Right lobe of liver (tissue), 4 donors: Measurements from ENCODE around the gene SDK1.

Experiments used
- POLR2A ChIP-seq: fragments of 450-650 bp; IDR thresholded peaks from one replicate; pipeline ENCODE4 v1.6.1; 2017; ENCODE audit warnings: antibody characterized with exemption, mild to moderate bottlenecking
- TF ChIP-seq, protein P1 (sequence below), 4 donors: fragments of 200-600 bp in 3 of 4; fragments of 450-650 bp in 1 of 4; IDR thresholded peaks; one replicate each; pipeline versions ENCODE4 v1.5.1 to v1.8.0; 2016 to 2022; ENCODE audit warnings: antibody characterized with exemption in 4 of 4, mild to moderate bottlenecking in 2 of 4
- donor health status: DM: no; HTN: no; CAD: no.
- donor health status: DM: no; HTN: no; CAD: no.
- donor health status: DM: no; HTN: yes; CAD: no.

DNA sequence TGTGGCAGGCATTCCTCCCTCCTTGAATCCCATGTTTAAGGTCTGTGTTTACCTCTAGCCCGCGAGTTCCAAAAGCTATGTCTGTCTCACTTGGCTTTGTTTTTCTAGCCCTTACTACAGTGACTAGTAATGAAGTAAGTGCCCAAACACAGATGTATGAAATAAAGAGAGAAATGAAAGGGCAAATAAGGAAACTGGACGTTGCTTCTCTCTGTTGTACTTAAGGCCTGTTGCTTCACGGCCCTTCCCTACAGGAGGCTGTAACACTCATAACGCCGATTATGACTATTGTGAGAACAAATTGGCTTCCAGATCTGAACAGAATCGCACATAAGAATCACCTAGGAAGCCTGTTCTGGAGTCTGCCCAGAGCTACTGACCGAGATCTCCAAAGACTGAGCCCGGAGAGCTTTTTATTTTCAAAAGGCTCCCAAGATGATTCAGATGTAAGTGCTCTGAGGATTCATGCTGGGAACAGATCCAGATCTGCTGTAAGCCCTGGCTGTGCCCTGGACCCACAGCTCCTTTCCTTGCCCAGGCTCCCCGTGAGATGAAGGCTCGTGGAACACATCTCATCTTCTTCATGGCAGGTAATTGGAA, 432.6 kb downstream of the SDK1 start:
- TF ChIP-seq, protein P1, sequence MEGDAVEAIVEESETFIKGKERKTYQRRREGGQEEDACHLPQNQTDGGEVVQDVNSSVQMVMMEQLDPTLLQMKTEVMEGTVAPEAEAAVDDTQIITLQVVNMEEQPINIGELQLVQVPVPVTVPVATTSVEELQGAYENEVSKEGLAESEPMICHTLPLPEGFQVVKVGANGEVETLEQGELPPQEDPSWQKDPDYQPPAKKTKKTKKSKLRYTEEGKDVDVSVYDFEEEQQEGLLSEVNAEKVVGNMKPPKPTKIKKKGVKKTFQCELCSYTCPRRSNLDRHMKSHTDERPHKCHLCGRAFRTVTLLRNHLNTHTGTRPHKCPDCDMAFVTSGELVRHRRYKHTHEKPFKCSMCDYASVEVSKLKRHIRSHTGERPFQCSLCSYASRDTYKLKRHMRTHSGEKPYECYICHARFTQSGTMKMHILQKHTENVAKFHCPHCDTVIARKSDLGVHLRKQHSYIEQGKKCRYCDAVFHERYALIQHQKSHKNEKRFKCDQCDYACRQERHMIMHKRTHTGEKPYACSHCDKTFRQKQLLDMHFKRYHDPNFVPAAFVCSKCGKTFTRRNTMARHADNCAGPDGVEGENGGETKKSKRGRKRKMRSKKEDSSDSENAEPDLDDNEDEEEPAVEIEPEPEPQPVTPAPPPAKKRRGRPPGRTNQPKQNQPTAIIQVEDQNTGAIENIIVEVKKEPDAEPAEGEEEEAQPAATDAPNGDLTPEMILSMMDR (IDR thresholded peaks at IDR 0.05): no peak
- no peak for TF ChIP-seq POLR2A
